Fibroblast of mammary gland (primary cell): Measurements from ENCODE around the gene YWHAQ.

Experiments used
- DNase-seq: peaks from one replicate; pipeline ENCODE4 v3.0.0-alpha.2; 2010; ENCODE audit warnings: low read depth
- H3K4me3 ChIP-seq: 2 replicates; pipeline ENCODE4 v1.5.1; 2011; ENCODE audit warnings: low read depth, mild to moderate bottlenecking, low read length, moderate library complexity; ENCODE audit not compliant: control insufficient read depth
- CTCF ChIP-seq: conservative IDR thresholded peaks from 2 replicates; pipeline ENCODE4 v1.5.1; 2011; ENCODE audit warnings: low read depth, low read length, inconsistent platforms; ENCODE audit not compliant: control insufficient read depth, insufficient read depth

YWHAQ gene

GRCh38 chr2:9634133-9634532 lies 3.3 kb upstream of the YWHAQ start:
- no peak overlapping the region for H3K4me3 ChIP-seq
- no peak for TF ChIP-seq CTCF
- no peak for DNase-seq

GRCh38 chr2:9631878-9632700 lies 1.3 kb upstream of the YWHAQ start:
- DNase-seq = no peak
- no peak overlapping the region for H3K4me3 ChIP-seq
- TF ChIP-seq CTCF = no peak

- no peak for DNase-seq
- TF ChIP-seq CTCF = no peak
- peak overlapping the region; percentile 56 for H3K4me3 ChIP-seq
These were observed 689 bp upstream of the YWHAQ start for GRCh38 chr2:9631553-9631819.

- H3K4me3 ChIP-seq = peak overlapping the region; percentile 99
- no peak for TF ChIP-seq CTCF
- DNase-seq = peak; percentile 54
These were observed 571 bp downstream of the YWHAQ start for GRCh38 chr2:9630117-9630735.

GRCh38 chr2:9629222-9630116 lies 1.3 kb downstream of the YWHAQ start:
- H3K4me3 ChIP-seq = peak overlapping the region; percentile 99
- no peak for TF ChIP-seq CTCF

GRCh38 chr2:9627310-9627709 lies 3.5 kb downstream of the YWHAQ start:
- TF ChIP-seq CTCF = no peak
- no peak overlapping the region for H3K4me3 ChIP-seq
- peak; percentile 55 for DNase-seq

More at GRCh38 chr2:9629222-9630116, 1.3 kb downstream of the YWHAQ start:
- DNase-seq = peak; percentile 74
